GM19324 (cell line): ENCODE data around the gene P2RY14.

Experiments
- ATAC-seq: cut with Tn5 transposase; IDR thresholded peaks from one replicate; pipeline ENCODE4 v1.9.1; 2021; ENCODE audit warnings: mild to moderate bottlenecking, moderate library complexity; ENCODE audit not compliant: unreplicated experiment, low FRiP score

The P2RY14 gene

GRCh38 chr3:151278230-151278629, at the start of gene P2RY14:
P2RY14 (minus strand) TSS chr3:151278542; CDS start chr3:151214316, 64,226 bp downstream.
- ATAC-seq: no peak

- ATAC-seq: no peak
Measured at GRCh38 chr3:151327571-151328198, 49.3 kb upstream of the P2RY14 start.

GRCh38 chr3:151322511-151322910, 44.2 kb upstream of the P2RY14 start:
- ATAC-seq: no peak

GRCh38 chr3:151321526-151321925, 43.2 kb upstream of the P2RY14 start:
- ATAC-seq: no peak

- ATAC-seq: no peak
Measured at GRCh38 chr3:151320131-151320530, 41.8 kb upstream of the P2RY14 start.

GRCh38 chr3:151319628-151320027, 41.3 kb upstream of the P2RY14 start:
- ATAC-seq: no peak

GRCh38 chr3:151318991-151319390, 40.6 kb upstream of the P2RY14 start:
- no peak for ATAC-seq

GRCh38 chr3:151318313-151318712, 40.0 kb upstream of the P2RY14 start:
- no peak for ATAC-seq

- no peak for ATAC-seq
Measured at GRCh38 chr3:151316267-151316991, 38.1 kb upstream of the P2RY14 start, which contains the start of gene GPR87. GPR87 (minus strand) TSS chr3:151316820; CDS start chr3:151300100, 16,720 bp downstream.

- ATAC-seq: no peak
Measured at GRCh38 chr3:151315846-151316245, 37.5 kb upstream of the P2RY14 start.

- no peak for ATAC-seq
Measured at GRCh38 chr3:151315136-151315535, 36.8 kb upstream of the P2RY14 start.

- ATAC-seq: no peak
Measured at GRCh38 chr3:151314593-151314992, 36.3 kb upstream of the P2RY14 start.

- ATAC-seq: no peak
Measured at GRCh38 chr3:151314137-151314536, 35.8 kb upstream of the P2RY14 start.

- ATAC-seq: no peak
Measured at GRCh38 chr3:151312972-151313371, 34.6 kb upstream of the P2RY14 start.

GRCh38 chr3:151309566-151309965, 31.2 kb upstream of the P2RY14 start:
- ATAC-seq: no peak

GRCh38 chr3:151307583-151308488, 29.5 kb upstream of the P2RY14 start:
- no peak for ATAC-seq

GRCh38 chr3:151307131-151307530, 28.8 kb upstream of the P2RY14 start:
- no peak for ATAC-seq

GRCh38 chr3:151306168-151306810, 27.9 kb upstream of the P2RY14 start:
- ATAC-seq: no peak

GRCh38 chr3:151305775-151306151, 27.4 kb upstream of the P2RY14 start:
- ATAC-seq: no peak

GRCh38 chr3:151305060-151305774, 26.9 kb upstream of the P2RY14 start:
- ATAC-seq: no peak
